Measurements from ENCODE around the gene PKDCC.

Gene PKDCC

DNA sequence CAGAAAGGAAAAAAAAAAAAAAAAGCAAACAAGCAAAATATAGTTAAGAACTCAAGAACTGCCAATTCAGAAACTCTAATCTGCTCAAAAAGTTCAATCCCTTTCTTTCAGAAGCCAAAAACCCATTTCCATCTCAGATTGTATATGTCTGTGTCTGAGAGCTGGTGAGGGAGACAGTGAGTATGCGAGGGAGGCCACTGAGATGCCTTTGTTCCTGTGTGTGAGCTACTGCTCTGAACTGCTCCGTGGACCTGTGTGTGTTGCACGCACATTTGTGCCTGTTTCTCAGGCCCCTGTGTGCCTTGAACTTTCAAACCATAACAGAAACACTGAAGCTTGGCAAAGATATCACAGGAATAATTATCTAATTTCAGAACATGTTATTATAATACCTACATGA is 2.5 kb upstream of the PKDCC start:
- Histone ChIP-seq H2BK120ac (ENCODE audit: insufficient read depth, low read length, poor library complexity) (no peak overlapping the region), H2BK12ac (ENCODE audit: low read length) (no peak overlapping the region), H3K79me1 (ENCODE audit: low read length) (peaks cover 19% of the 10 kb centered on the region), H4K8ac (ENCODE audit: low read depth, low read length) (no peak overlapping the region), H3K9me3 (ENCODE audit: insufficient read depth, low read depth, low read length) (no peaks in the 10 kb centered on the region), H3K9ac (ENCODE audit: low read length) (no peak overlapping the region), H4K91ac (ENCODE audit: low read depth, low read length) (no peak overlapping the region), H4K12ac (ENCODE audit: low read depth, low read length) (no peak overlapping the region), H3K14ac (ENCODE audit: low read length) (no peak overlapping the region), H2BK5ac (ENCODE audit: low read depth, low read length, poor library complexity) (no peak overlapping the region), H3K23ac (ENCODE audit: low read length) (no peak overlapping the region), H2AFZ (ENCODE audit: insufficient read depth, low read length, poor library complexity) (no peak overlapping the region), H3K18ac (ENCODE audit: low read length) (no peak overlapping the region), H3K4me3 (ENCODE audit: low read depth, low read length) (no peak overlapping the region), H3K4me1 (ENCODE audit: control insufficient read depth in 1 of 2, insufficient read depth in 2 of 2, low read length in 2 of 2) (peaks cover 12 to 20% of the 10 kb centered on the region in 2 experiments), H3K4me2 (ENCODE audit: low read length) (no peak overlapping the region), H2AK5ac (ENCODE audit: low read length) (no peak overlapping the region), H3K27ac (ENCODE audit: low read depth, low read length) (no peak overlapping the region), H3K36me3 (ENCODE audit: control insufficient read depth in 1 of 2, insufficient read depth in 2 of 2, low read length in 2 of 2) (no peaks in the 10 kb centered on the region), H3K27me3 (ENCODE audit: insufficient read depth, low read length) (no peaks in the 10 kb centered on the region), H3K79me2 (ENCODE audit: control insufficient read depth, insufficient read depth, low read length, poor library complexity) (peaks cover 13% of the 10 kb centered on the region), H3K4ac (ENCODE audit: low read depth, low read length) (no peak overlapping the region)
- DNase-seq: no peak
- no CpG with 5 or more reads among the region's 3 CpGs for WGBS (ENCODE audit: extremely low coverage, insufficient coverage, insufficient read length)

DNA sequence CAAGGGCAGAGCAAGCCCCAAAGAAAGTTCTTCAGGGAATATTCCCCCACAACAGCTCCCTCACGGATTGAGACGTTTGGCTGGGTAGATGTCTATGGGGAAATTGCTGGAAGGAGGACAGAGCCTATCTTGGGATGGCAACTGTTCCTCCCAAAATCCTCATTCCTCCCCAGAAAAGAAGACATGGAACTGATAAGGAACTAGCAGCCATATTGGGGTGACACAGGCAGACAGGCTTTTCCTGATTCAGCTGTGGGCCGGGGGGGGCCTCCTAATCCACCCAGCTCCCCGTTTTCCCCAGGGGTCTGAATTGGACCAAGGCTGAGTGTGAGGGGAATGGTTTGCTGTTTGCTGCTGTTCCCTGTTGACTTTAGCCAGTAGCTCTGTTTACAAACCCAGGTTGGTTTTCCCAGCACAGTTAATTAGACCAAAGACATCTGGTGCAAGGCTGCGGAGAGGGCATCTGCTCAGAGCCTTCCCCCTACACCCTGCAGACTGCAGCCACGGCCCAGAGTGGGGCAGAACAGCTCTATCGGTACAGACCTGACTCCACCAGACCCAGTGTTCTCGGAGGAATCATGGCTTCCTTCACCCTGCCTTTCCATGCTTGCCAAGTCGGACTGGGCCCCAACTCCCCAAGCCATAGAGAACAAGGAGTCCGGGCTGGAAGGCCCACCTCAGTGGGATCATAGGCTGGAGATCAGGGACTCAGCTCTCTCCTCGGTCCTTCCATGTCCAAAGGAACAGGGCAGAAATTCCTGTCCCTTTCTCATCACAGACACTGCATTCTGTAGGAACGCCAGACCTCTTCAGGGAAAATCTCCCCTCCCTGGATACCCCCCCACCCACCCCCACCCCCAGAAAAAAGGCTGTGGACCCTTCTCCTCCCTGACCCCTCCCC is 1.7 kb upstream of the PKDCC start:
- peak overlapping the region; percentile 25 for H4K91ac ChIP-seq (ENCODE audit: low read depth, low read length)
- peak overlapping the region; percentile 7 for H2BK12ac ChIP-seq (ENCODE audit: low read length)
- peak overlapping the region; percentile 10 for H2BK120ac ChIP-seq (ENCODE audit: insufficient read depth, low read length, poor library complexity)
- H3K4me3 ChIP-seq (ENCODE audit: low read depth, low read length): no peak overlapping the region
- H4K12ac ChIP-seq (ENCODE audit: low read depth, low read length): no peak overlapping the region
- no peak overlapping the region for H3K9ac ChIP-seq (ENCODE audit: low read length)
- no peaks in the 10 kb centered on the region for H3K27me3 ChIP-seq (ENCODE audit: insufficient read depth, low read length)
- peak overlapping the region; percentile 11 for H2AK5ac ChIP-seq (ENCODE audit: low read length)
- peak overlapping the region; percentile 62 for H3K4me2 ChIP-seq (ENCODE audit: low read length)
- peak overlapping the region; percentile 8 for H3K18ac ChIP-seq (ENCODE audit: low read length)
- no peak overlapping the region for H2BK5ac ChIP-seq (ENCODE audit: low read depth, low read length, poor library complexity)
- H3K79me2 ChIP-seq (ENCODE audit: control insufficient read depth, insufficient read depth, low read length, poor library complexity): peaks cover 15% of the 10 kb centered on the region
- H3K14ac ChIP-seq (ENCODE audit: low read length): peak overlapping the region; percentile 21
- H3K36me3 ChIP-seq (ENCODE audit: control insufficient read depth in 1 of 2, insufficient read depth in 2 of 2, low read length in 2 of 2): no peaks in the 10 kb centered on the region
- H3K23ac ChIP-seq (ENCODE audit: low read length): no peak overlapping the region
- H3K4me1 ChIP-seq (ENCODE audit: control insufficient read depth in 1 of 2, insufficient read depth in 2 of 2, low read length in 2 of 2): peaks cover 16 to 28% of the 10 kb centered on the region in 2 experiments
- no peak overlapping the region for H2AFZ ChIP-seq (ENCODE audit: insufficient read depth, low read length, poor library complexity)
- no CpG with 5 or more reads among the region's 12 CpGs for WGBS (ENCODE audit: extremely low coverage, insufficient coverage, insufficient read length)
- no peaks in the 10 kb centered on the region for H3K9me3 ChIP-seq (ENCODE audit: insufficient read depth, low read depth, low read length)
- no peak overlapping the region for H3K4ac ChIP-seq (ENCODE audit: low read depth, low read length)
- no peak overlapping the region for H4K8ac ChIP-seq (ENCODE audit: low read depth, low read length)
- H3K27ac ChIP-seq (ENCODE audit: low read depth, low read length): no peak overlapping the region
- DNase-seq: no peak
- H3K79me1 ChIP-seq (ENCODE audit: low read length): peaks cover 17% of the 10 kb centered on the region

DNA sequence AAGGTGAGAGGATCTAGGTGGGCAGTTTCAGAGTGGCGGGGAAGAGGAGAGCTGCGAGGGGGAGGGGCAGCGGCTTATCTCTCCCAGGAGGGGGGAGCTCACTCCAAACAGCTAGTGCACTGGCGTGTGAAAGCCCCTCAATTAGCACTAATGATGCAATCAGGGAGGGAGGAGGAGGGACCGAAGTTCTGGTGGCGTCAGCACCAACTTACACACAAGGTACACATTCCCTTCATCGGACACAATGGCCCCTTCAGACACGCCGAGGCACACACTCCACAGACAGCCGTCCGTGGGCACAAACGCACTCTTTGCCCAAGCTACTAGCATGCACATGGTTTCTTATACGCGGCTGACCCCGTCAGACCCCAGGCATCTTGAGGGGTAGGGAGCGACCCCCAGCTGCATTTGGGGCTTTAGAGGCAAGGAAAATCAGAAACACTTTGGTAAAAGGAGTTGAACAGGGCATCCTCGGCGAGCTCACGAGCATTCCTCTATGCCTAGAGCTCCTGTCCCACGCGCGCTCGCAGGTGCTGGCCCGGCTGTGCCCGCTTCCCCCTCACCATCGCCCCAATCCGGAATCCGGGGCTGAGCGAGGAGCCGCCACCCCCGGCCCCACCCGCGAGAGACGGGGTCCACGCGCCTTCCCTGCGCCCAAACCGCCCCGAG is 868 bp upstream of the PKDCC start:
- Histone ChIP-seq H3K79me2 (ENCODE audit: control insufficient read depth, insufficient read depth, low read length, poor library complexity) (peaks cover 17% of the 10 kb centered on the region), H3K79me1 (ENCODE audit: low read length) (peaks cover 19% of the 10 kb centered on the region), H3K14ac (ENCODE audit: low read length) (peak overlapping the region; percentile 7), H3K23ac (ENCODE audit: low read length) (no peak overlapping the region), H3K27me3 (ENCODE audit: insufficient read depth, low read length) (no peaks in the 10 kb centered on the region), H3K4me2 (ENCODE audit: low read length) (peak overlapping the region; percentile 62), H3K18ac (ENCODE audit: low read length) (peak overlapping the region; percentile 2), H2BK5ac (ENCODE audit: low read depth, low read length, poor library complexity) (peak overlapping the region; percentile 65), H4K91ac (ENCODE audit: low read depth, low read length) (peak overlapping the region; percentile 76), H3K4me3 (ENCODE audit: low read depth, low read length) (peak overlapping the region; percentile 72), H3K4ac (ENCODE audit: low read depth, low read length) (peak overlapping the region; percentile 0), H2BK120ac (ENCODE audit: insufficient read depth, low read length, poor library complexity) (peak overlapping the region; percentile 61), H3K4me1 (ENCODE audit: control insufficient read depth in 1 of 2, insufficient read depth in 2 of 2, low read length in 2 of 2) (peaks cover 21 to 34% of the 10 kb centered on the region in 2 experiments), H4K12ac (ENCODE audit: low read depth, low read length) (no peak overlapping the region), H2AK5ac (ENCODE audit: low read length) (peak overlapping the region; percentile 4), H3K27ac (ENCODE audit: low read depth, low read length) (peak overlapping the region; percentile 13), H2BK12ac (ENCODE audit: low read length) (peak overlapping the region; percentile 3), H4K8ac (ENCODE audit: low read depth, low read length) (peak overlapping the region; percentile 61), H3K36me3 (ENCODE audit: control insufficient read depth in 1 of 2, insufficient read depth in 2 of 2, low read length in 2 of 2) (peaks cover 2 to 5% of the 10 kb centered on the region in 2 experiments), H3K9ac (ENCODE audit: low read length) (no peak overlapping the region), H3K9me3 (ENCODE audit: insufficient read depth, low read depth, low read length) (no peaks in the 10 kb centered on the region), H2AFZ (ENCODE audit: insufficient read depth, low read length, poor library complexity) (peak overlapping the region; percentile 23)
- DNase-seq: no peak
- no CpG with 5 or more reads among the region's 39 CpGs for WGBS (ENCODE audit: extremely low coverage, insufficient coverage, insufficient read length)

DNA sequence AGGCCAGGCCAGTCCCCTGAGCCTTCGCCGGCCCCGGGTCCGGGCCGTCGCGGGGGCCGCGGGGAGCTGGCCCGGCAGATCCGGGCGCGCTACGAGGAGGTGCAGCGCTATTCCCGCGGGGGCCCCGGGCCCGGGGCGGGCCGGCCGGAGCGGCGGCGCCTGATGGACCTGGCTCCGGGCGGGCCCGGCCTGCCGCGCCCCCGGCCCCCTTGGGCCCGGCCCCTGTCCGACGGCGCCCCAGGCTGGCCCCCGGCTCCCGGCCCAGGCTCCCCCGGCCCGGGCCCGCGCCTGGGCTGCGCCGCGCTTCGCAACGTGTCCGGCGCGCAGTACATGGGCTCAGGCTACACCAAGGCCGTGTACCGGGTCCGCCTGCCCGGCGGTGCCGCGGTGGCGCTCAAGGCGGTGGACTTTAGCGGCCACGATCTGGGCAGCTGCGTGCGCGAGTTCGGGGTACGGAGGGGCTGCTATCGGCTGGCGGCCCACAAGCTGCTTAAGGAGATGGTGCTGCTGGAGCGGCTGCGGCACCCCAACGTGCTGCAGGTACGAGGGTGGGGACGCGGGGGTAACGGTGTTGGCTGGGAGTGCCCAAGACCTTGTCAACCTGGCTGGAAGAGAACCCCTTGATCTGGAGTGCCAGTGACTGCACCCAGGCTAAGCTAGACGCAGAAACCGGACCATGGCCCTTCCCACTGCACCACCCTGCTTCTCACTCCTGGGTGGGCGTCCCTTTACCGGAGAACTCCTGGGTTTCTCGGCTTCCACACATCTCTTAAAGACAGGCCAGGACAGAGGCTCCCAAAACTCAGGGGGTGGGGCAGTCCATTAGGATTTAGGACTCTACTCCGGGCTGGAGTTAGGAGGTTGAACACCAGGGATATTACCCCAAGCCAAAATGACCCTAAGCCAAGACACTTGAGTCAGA is 739 bp downstream of the PKDCC start:
- no CpG with 5 or more reads among the region's 80 CpGs for WGBS (ENCODE audit: extremely low coverage, insufficient coverage, insufficient read length)
- Histone ChIP-seq H2BK12ac (ENCODE audit: low read length) (no peak overlapping the region), H2AK5ac (ENCODE audit: low read length) (no peak overlapping the region), H3K4me2 (ENCODE audit: low read length) (peak overlapping the region; percentile 59), H3K79me2 (ENCODE audit: control insufficient read depth, insufficient read depth, low read length, poor library complexity) (peaks cover 17% of the 10 kb centered on the region), H3K4ac (ENCODE audit: low read depth, low read length) (peak overlapping the region; percentile 64), H3K27ac (ENCODE audit: low read depth, low read length) (peak overlapping the region; percentile 30), H2BK5ac (ENCODE audit: low read depth, low read length, poor library complexity) (peak overlapping the region; percentile 49), H3K79me1 (ENCODE audit: low read length) (peaks cover 19% of the 10 kb centered on the region), H4K12ac (ENCODE audit: low read depth, low read length) (no peak overlapping the region), H3K9ac (ENCODE audit: low read length) (peak overlapping the region; percentile 86), H3K9me3 (ENCODE audit: insufficient read depth, low read depth, low read length) (no peaks in the 10 kb centered on the region), H3K4me3 (ENCODE audit: low read depth, low read length) (peak overlapping the region; percentile 74), H3K27me3 (ENCODE audit: insufficient read depth, low read length) (no peaks in the 10 kb centered on the region), H2AFZ (ENCODE audit: insufficient read depth, low read length, poor library complexity) (no peak overlapping the region), H4K8ac (ENCODE audit: low read depth, low read length) (peak overlapping the region; percentile 13), H3K36me3 (ENCODE audit: control insufficient read depth in 1 of 2, insufficient read depth in 2 of 2, low read length in 2 of 2) (peaks cover 7 to 8% of the 10 kb centered on the region in 2 experiments), H3K18ac (ENCODE audit: low read length) (peak overlapping the region; percentile 43), H3K4me1 (ENCODE audit: control insufficient read depth in 1 of 2, insufficient read depth in 2 of 2, low read length in 2 of 2) (peaks cover 31 to 47% of the 10 kb centered on the region in 2 experiments), H2BK120ac (ENCODE audit: insufficient read depth, low read length, poor library complexity) (peak overlapping the region; percentile 37), H3K14ac (ENCODE audit: low read length) (peak overlapping the region; percentile 63), H4K91ac (ENCODE audit: low read depth, low read length) (peak overlapping the region; percentile 41), H3K23ac (ENCODE audit: low read length) (no peak overlapping the region)
- DNase-seq: peak in 1 of 2 donors; percentile 17

Data from trophoblast cell (in vitro differentiated cells and primary cell).